Activated T-cell treated with anti-CD3 and anti-CD28 coated beads for 48 hours (primary cell): ENCODE measurements around the gene CUBN.
"Not testable (repeated sequence)": the region's sequence is repeated elsewhere in the genome, so short reads cannot be mapped to it uniquely, and the experiment has no call there.

Experiments
- DNase-seq: peaks from one replicate; pipeline ENCODE4 v3.0.0-alpha.2; 2020; ENCODE audit warnings: low read depth

The CUBN gene

DNA sequence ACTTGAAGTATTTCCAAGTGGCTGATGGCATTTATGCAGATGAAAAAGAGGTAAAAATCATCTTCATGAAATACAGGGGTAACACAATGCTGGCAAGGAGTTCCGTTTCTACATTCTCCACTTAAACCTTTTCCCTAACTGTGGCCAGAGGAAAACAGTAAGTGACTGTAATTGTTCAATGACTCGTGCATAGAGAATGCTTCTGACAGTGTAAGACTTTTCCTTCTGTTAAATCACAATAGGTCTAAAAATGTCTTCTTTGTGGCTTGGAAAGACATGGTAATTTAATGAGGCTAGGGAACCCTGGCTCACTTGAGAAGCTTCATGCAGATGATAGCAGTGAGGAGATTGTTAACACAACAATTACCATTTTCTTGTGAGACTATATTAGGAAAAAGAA, 262.1 kb downstream of the CUBN start:
- DNase-seq = no peak

DNA sequence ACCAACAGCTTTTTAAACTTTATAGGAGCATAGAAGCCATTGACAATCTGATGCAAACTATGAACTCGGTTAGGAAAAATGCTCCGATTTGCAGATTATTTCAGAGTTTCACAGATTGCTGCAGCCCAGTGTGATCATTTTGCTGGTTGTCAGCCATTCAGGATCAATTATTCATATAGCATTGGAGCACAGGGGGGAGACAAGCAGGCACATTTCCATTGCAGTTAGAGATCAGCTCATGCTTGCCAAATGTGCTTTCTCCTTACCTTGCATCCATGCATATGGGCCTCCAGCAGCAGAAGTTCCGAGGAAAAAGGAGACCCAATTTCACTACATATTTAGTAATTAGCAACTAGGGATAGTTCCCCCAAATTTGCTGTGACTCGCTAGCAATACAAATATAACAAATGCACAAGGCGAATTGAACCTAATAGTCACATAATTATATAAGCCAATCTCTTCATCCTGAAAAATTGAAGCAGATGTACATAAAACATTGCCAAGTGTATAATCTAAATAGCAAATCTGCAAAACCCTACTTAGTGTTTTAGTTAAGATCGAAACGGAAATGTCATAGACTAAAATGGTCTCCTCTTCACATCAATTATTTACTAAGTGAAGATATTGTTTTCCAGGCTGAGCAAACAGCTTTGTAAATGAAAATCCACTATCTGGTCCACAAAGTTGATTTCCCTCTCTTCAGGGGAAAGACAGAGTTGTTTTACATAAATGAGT, 262.9 kb downstream of the CUBN start:
- no peak for DNase-seq

DNA sequence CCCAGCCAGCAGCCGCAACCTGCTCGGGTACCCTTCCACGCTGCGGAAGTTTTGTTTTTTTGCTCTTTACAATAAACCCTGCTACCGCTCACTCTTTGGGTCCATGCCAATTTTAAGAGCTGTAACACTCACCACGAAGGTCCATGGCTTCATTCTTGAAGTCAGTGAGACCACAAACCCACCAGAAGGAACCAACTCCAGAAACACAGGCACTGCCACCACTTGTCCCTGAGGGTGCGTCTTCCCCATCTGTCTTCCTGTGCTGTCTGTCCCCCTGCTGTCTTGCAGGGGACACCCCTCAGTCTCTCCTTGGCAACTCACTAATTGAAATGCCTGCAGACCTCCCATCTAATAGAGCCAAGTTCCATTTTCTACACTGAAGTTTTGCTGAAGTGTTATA, 263.8 kb downstream of the CUBN start:
- DNase-seq = no peak

DNA sequence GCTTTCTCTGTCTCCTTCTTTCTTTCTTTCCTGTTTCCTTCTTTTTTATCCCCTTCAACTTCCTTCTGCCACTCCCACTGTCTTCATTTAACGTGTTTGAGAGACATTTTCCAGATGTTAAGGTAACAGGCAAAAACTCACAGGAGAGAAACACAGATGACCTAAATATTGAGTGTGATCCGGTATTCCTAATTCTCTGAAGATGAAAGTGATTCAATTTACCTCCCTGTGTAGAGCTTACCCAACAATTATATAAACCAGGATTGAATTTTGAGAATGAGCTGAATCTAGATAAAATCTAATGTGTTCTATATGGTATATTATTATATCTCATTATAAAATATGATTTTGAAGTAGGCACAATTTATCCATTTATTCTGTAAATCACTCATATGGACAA, 265.8 kb downstream of the CUBN start:
- DNase-seq = no peak

DNA sequence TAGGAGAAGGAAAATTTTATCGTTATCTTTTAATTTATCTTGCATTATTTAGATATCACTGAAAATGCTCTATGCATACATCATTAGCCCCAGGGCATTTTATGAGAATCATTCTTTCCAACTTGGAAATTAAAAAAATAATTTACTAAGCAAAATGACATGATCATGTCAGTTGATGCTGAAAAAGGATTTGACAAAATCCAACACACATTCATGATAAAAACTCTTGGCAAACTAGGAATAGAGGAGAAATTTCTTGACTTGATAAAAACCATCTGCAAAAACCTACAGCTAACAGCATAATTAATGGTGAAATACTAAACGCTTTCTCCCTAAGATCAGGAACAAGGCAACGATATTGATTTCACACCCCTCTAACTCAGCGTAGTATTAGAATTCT, 272.2 kb downstream of the CUBN start:
- no peak for DNase-seq

DNA sequence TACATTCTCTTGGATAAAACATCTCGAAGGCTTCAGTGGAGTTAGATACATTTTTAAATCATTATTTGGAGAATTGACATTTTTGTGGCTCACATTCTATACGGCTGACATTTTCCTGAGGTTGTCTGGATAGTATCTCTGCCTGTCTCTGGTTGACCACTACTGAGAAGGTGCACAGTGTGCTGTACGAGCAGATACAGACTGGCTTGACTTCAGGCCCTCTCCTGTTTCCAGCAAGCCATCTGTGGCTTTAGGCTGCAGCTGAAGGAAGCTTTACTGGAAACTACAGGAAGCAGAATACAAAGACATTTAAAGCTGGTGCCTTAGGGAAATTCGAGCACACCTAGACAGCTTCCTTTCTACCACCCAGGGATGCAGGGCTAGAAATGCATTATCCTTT, 273.0 kb downstream of the CUBN start:
- DNase-seq = no peak

DNA sequence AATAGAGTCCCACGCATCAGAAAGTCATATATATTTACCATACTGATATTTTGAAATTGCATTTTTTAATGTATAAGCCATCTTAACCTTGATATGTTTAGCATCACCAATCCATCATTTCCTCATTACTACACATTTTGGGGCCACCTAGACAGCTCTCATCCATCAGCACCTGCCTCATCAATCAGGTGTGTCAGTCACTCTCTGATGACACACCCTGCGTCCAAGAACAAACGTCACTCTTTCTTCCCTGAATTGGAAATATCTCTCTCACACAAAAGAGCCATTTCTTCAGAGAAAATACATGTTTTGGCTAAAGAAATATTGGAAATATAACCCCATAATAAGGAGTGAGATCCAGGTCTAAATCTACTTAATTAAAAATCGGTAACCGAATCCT, 273.5 kb downstream of the CUBN start:
- no peak for DNase-seq

DNA sequence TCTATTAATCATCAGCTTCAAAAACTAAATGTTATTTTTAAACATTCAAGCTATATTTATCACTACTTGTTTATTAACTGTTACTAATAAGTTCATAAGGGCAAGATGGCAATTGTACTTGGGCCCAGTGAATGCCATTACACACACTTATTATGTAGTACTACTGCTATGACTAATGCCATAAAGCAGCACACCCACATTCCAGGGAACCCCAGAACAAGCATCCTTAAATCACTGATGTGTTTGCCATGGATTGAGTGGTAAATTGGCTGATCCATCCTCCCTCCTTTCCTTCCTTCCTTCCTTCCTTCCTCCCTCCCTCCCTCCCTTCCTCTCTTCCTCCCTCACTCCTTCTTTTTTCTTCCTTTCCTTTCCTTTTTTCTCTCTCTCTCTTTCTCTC, 275.0 kb downstream of the CUBN start:
- no peak for DNase-seq

DNA sequence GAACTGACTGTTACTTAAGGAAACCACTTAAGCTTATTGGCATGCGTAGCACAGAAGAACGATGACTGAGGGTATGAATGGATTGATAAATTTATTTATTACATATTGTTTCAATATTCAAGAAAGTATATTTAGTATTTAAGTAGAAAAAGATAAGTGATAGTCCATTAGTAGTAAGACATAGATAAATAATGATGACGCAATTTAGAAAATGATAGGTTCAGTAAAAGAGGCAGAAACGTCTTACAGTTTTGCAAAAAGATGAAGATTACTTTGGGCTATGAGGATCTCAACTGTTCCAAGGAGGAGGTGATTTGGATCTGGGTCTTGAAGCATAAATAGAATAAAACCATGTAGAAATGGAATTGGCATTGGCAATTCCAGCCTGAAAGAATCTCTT, 275.8 kb downstream of the CUBN start:
- DNase-seq = no peak

DNA sequence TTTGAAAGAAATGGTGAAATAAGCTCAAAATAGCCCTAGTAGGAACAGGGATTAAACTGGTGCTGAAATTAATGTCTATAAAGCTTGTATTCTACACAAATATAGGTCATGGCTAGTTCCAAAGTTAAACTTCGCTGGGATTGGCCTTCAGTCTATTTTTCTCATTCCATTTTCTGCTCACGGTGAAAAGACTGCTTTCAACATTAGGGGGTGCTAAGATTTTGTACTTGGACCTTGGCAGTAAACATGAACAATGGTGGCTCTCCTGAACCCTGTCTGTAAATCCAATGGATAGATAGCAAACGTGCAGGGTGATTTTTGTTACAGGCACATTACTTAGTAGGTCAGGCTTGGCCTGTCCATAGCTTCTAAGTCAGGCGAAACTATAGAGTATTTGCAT, 276.4 kb downstream of the CUBN start:
- no peak for DNase-seq

DNA sequence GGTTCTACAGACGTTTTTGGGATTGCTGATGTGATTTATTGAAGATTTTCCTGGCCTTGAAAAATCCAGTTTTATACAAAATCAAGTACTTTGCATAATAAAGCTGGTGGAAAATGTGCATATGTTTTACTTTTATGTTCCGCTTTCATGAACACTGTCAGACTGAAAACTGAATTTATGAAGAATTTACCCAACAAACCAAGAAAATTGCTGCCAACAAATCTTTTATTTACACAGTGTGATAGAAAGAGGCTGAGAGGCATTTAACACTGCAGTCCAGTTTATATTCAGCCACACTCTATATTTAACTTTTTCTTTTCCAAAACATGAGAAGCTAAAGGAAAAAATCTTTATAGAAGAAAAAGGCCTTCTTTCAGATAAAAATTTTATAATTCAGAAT, 277.0 kb downstream of the CUBN start:
- no peak for DNase-seq

DNA sequence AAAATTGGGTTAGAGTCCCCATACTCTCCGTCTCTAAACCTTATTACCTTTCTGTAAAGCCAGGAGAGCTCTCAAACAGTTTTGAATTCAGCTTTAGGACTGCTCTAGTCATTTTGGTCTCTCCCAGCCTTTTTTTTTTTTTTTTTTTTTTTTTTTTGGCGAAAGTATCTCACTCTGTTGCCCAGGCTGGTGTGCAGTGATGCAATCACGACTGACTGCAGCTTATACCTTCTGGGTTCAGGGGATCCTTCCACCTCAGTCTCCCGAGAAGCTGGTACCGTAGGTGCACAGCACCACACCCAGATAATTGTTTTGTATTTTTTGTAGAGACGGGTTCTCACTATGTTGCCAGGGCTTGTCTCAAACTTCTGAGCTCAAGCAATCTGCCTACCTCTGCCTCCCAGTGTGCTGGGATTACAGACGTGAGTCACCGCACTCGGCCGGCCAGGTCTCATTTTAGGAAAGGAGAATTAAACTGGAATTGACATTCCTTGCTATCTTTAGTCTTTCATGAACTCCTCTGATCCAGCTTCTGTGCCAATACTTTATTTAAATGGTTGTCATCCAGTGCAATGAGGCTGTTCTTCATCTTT, 281.0 kb downstream of the CUBN start:
- DNase-seq = no peak

DNA sequence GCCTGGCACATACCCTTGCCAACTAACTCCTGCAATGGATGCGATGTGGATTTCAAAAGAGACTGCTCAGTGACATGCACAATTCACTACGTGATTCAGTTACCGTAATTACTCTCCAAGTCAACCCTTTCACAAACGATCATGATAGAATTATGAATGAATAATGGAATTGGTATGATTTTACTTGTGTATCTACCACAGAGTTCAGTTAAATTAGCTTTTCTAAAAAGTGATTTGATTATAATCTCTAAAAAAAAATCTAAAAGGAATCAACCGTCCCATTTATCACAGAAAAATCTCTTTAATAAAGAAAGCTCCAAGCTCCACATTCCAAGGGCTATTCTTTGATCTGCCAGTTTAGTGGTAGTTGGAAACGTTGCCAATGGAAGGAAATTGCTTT, 282.0 kb downstream of the CUBN start:
- DNase-seq = no peak

DNA sequence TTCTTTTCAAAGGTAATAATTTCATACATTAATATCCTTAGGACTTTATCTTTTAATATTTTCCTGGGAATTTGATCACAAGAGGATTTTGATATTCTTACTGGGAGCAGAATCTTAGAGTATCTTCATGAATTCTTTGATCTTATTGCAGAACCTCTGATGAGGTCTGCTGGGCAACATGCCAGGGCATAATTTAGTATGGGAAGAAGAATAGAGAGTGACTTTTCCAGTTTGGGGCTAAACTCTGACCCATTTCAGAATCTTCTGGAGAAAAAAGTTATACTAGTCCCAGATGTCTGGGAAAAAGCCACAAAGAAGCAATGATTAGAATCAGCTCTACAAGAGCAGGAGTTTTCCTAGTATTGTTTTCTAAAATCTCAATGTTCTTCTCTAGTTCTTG, 284.4 kb downstream of the CUBN start:
- DNase-seq = no peak

DNA sequence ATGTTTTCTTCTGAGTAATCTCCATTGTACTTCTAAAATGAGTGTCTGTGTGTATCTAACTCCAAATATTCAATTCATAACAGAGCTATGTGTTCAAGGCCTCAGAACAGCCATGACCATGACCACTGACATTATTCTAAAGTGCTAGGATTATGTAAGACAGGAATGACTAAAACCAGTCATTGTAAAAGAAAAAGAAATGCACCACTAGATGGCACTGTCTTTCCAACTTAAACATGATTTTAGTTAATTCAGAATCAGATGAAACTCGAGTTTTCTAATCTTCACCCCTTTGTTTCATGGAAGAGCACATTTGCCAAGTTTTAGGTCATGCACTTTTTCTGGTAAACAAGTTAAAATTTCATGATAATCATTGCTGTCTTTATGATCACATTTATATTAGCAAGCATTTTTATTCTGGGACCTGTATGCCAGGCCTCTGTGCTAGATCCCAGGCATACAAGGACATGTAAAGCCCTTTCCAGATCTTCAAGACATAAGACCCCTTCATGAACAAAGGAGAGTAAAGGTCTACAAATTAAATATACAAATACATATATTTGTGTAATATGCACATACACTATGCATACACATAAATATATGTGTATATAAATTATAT, 286.2 kb downstream of the CUBN start:
- DNase-seq = no peak

DNA sequence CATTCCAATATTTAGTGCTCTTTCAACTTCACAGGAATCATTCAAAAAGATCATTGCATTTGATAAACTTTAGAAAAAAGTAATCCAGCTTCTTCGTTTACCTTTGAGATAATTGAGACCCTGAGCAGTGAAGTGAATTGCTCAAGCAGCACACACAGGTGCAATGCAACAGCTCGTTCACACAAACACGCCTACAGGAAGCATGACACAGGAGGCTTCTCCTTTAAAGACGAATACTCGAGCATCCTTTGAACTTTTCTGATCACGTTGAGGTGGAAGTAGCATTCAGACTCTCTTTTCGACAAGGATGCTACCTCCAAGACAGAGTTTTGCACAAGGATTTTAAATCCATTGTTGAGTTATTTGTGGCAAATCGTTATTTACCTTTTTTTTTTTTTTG, 294.4 kb downstream of the CUBN start:
- no peak for DNase-seq

DNA sequence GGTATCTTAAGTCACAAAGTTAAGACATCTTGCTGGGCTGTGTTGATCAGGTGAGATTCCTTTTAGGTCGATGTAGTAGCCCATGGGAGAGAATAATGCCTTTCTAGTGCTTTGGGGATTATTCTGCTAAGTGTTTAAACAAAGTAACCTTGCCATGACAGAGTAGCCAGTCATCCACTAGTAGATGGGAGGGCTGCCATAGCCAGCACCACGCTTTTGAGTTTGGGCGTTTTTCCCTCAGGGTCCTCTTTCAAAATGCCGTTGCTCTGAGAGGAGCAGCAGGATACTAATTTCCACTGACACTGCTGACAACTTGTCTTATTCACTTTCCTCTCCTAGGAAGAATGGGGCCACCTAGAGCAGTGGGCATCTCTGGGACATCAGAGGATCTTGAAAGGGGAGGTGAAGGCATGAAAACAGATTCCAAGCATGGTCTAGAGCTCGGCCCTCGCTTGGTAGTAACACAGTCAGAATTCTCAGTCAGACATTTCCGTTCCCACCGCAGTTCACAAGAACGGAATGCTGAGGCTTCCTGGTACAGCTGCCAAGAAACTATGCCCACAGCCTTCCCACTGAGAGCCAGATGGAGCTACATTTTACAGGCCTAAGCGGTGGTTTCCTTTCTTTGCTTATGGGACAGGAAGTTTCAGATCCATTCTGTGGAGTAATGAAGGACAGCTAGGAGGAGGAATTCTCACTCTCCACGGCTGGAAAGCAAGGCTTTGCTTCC, 297.1 kb downstream of the CUBN start:
- DNase-seq = no peak

DNA sequence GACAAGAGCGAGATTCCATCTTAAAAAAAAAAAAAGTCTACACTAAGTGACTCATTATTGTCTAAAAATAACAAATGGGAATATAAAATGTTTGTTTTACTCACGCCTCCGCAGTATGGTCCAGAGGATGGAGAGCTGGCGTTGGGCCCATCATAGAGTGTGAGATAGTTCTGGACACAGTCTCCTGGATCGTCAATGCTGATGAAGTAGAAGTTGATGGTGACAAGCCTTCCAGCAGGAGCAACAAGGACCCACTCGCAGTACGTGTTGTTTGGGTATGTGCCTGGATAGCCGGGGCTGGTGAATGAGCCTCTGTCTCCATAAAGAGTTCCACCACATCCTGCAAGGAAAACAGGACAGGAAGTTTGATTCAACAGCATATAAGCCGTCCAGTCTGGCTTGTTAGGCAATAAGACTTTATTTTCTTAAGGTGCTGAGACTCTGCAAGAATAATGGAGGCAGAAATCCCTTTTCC, 300.9 kb downstream of the CUBN start:
- DNase-seq = no peak

DNA sequence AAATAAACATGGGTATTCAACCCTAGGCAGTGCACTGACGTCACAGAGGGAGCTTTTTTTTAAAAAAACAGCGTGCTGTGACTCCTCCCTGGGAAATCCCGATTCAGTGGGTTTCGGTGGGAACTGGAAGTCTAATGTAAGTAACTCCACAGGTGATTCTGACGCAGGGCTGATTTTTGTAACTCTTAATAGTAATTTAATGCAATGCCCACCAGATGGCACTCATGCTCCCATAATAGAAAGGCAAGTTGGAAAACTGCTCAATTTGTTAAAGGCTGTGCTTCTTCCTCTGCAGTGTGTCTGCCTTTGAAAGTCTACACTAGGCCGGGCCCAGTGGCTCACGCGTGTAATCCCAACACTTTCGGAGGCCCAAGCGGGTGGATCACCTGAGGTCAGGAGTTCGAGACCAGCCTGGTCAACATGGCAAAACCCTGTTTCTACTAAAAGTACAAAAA, 301.5 kb downstream of the CUBN start:
- DNase-seq = peak; percentile 25

DNA sequence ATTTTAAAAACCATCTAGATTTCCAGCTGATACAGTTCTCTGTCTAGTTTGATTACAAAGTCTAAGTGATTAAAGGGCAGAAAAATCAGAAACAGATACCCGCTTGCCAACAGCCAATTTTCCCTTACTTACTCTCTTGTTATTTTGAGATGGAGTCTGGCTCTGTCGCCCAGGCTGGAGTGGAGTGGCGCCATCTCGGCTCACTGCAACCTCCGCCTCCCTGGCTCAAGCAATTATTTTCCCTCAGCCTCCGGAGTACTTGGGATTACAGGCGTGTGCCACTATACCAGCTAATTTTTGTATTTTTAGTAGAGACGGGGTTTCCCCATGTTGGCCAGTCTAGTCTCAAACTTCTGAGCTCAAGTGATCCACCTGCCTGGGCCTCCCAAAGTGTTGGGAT, 302.1 kb downstream of the CUBN start:
- DNase-seq = not testable (repeated sequence)

DNA sequence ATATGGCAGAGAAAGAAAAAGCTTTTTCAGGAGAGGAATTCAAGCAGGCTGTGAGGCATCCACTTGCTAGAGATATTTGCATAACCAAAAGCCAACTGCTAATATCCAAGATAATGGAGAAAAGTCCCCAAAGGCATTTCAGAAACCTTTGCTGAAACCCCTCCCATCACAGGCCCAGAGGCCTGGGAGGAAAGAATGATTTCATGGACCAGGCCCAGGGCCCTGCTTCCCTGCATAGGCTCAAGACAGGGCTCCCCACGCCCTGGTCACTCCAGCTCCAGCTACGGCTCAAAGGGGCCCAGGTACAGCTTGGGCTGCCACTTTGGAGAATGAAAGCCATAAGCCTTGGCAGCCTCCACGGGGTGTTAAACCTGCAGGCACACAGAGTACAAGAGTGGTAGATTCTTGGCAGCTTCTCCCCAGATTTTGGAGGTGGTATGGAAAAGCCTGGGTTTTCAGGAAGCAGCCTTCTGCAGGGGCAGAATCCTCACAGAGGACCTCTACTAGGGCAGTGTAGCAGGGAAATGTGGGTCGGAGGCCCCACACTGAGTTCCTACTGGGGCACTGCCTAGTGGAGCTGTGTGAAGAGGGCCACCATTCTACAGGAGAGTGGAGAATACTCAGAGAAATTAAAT, 306.8 kb downstream of the CUBN start:
- no peak for DNase-seq

DNA sequence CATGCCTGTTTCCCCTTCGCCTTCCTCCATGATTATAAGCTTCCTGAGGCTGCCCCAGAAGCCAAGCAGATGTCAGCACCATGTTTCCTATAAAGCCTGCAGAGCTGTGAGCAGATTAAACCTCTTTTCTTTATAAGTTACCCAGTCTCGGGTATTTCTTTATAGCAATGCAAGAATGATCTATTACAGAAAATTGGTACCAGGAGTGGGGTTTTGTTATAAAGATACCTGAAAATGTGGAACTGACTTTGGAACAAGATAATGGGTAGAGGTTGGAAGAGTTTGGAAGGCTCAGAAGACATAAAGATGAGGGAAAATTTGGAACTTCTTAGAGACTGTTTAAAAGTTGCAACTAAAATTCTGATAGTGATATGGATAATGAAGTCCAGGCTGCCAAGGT, 307.6 kb downstream of the CUBN start:
- DNase-seq = no peak
